Spleen (tissue), 11 donors: Measurements from ENCODE around the gene GJA3. TPM values are rescaled to one million over a fixed set of nuclear protein-coding genes. Genes with fewer than 3 reads are reported as not detected.

Source experiments
- DNase-seq: peaks from one replicate; pipeline ENCODE4 v3.0.0-alpha.2; 2020
- H3K27ac ChIP-seq, 8 donors: fragments of 200-600 bp; sonication (generic) in 7 of 8; 1 replicate in 4 of 8; 2 replicates in 4 of 8; pipeline versions ENCODE4 v1.5.0 to v1.8.0; 2016 to 2021; ENCODE audit warnings: inconsistent platforms in 4 of 8, mild to moderate bottlenecking in 4 of 8, moderate library complexity in 1 of 8
- H3K27me3 ChIP-seq, 7 donors: fragments of 200-600 bp; sonication (generic) in 6 of 7; replicated peaks in 1 of 7; 1 replicate in 4 of 7; 2 replicates in 3 of 7; pipeline versions ENCODE4 v1.5.0 to v1.8.0; 2016 to 2021; ENCODE audit warnings: inconsistent platforms in 3 of 7, mild to moderate bottlenecking in 1 of 7
- H3K36me3 ChIP-seq, 6 donors: fragments of 200-600 bp; sonication (generic) in 5 of 6; 1 replicate in 4 of 6; 2 replicates in 2 of 6; pipeline versions ENCODE4 v1.5.0 to v1.8.0; 2016 to 2021; ENCODE audit warnings: inconsistent platforms in 2 of 6
- H3K4me1 ChIP-seq, 6 donors: fragments of 200-600 bp; sonication (generic) in 5 of 6; 1 replicate in 3 of 6; 2 replicates in 3 of 6; pipeline versions ENCODE4 v1.5.0 to v1.8.0; 2016 to 2021; ENCODE audit warnings: inconsistent platforms in 3 of 6
- H3K4me3 ChIP-seq, 8 donors: fragments of 200-600 bp; sonication (generic) in 7 of 8; 1 replicate in 4 of 8; 2 replicates in 4 of 8; pipeline versions ENCODE4 v1.5.0 to v1.8.0; 2016 to 2021; ENCODE audit warnings: inconsistent platforms in 4 of 8, mild to moderate bottlenecking in 4 of 8, moderate library complexity in 2 of 8
- H3K9me3 ChIP-seq, 8 donors: fragments of 200-600 bp; sonication (generic) in 7 of 8; 1 replicate in 4 of 8; 2 replicates in 4 of 8; pipeline versions ENCODE4 v1.5.0 to v1.8.0; 2016 to 2021; ENCODE audit warnings: inconsistent platforms in 4 of 8
- CTCF ChIP-seq, 11 experiments: fragments of 200-600 bp in 7 of 11; fragments of 450-650 bp in 4 of 11; sonication (generic) in 4 of 11; IDR thresholded peaks in 8 of 11; conservative IDR thresholded peaks in 3 of 11; 1 replicate in 7 of 11; 2 replicates in 4 of 11; pipeline versions ENCODE4 v1.4.0 to v1.8.0; 2016 to 2021; ENCODE audit warnings: antibody characterized with exemption in 11 of 11, inconsistent platforms in 4 of 11, mild to moderate bottlenecking in 1 of 11
- POLR2A ChIP-seq, 3 donors: fragments of 450-650 bp; IDR thresholded peaks; one replicate each; pipeline ENCODE4 v1.5.1; 2017; ENCODE audit warnings: antibody characterized with exemption in 3 of 3, mild to moderate bottlenecking in 1 of 3
- POLR2AphosphoS5 ChIP-seq, 3 donors: sonication (generic); formaldehyde crosslinking; IDR thresholded peaks; one replicate each; pipeline ENCODE4 v1.5.1; 2017; ENCODE audit warnings: antibody characterized with exemption in 3 of 3
- WGBS, 5 donors: extraction: QIAGEN DNeasy Blood & Tissue Kit in 3 of 5; methylation state at CpG; one replicate each; pipeline versions ENCODE4 v1.1.5 to v1.1.7; 2013 to 2018; 5-methylcytosine and 5-hydroxymethylcytosine counted together
- intact Hi-C: fragments of 100-400 bp; cut with DNase I; formaldehyde crosslinking; loops from one replicate; pipeline ENCODE4 v1.15.0; 2023; ENCODE audit warnings: low total_unique reads
- polyA plus RNA-seq, 3 donors: library from polyadenylated mRNA; stranded (reverse); fragments of 200-250 nt; gene quantifications; one replicate each; pipeline ENCODE4 v1.2.1, GENCODE V29; 2013
- total RNA-seq, 7 donors: library from RNA; depleted of rRNA in 3 of 7; stranded (reverse); fragments of >200 nt in 3 of 7; fragmentation: NEBNext Ultra II Directional in 4 of 7; extraction: Animal tissue kit (Norgen Biotek cat#: 25700) in 4 of 7; gene quantifications; one replicate each; pipeline versions ENCODE4 v1.1.0 to v1.2.1, GENCODE V29; 2016 to 2021
- donor health status: healthy with polysubstance abuse.
- donor health status: DM: no; HTN: no; CAD: no; lungs with moderate emphysema.
- donor health status: DM: no; HTN: no; CAD: no.
- donor health status: Bipolar disorder and iron deficiency.
- donor health status: healthy.
- donor health status: DM: no; HTN: no; CAD: no.
- donor health status: DM: yes; HTN: yes; CAD: no.

GJA3 gene
- total and polyA plus RNA-seq, 10 donors: 0.12 to 0.43 (median 0.25) TPM

DNA sequence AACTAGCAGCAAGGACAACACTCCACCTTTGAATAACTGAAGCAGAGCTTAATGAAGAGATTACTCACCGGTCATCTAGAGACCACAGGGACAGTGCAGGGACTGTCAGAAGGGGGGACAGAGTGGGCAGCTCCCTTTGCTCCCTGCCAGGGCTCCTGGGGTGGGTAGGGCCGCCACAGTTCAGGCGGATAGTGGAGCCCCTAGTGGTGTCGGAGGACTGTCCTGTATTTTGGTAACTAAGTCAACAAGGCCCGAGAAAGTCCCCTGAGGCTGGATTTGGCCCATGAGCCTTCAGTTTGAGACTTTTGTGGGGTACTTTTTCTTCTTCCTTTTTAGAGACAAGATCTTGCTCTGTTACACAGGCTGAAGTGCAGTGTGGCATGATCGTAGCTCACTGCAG lies 44.6 kb downstream of the GJA3 start:
- WGBS, 5 donors: 90 to 98% (median 94%) methylated on average over 6 of the region's 6 CpGs
- DNase-seq: no peak
- H3K9me3 ChIP-seq: no peaks in the 10 kb centered on the region
- H3K27ac ChIP-seq: no peak overlapping the region
- H3K27me3 ChIP-seq: peaks cover 0 to 13% (median 0%) of the 10 kb centered on the region in 7 donors
- TF ChIP-seq POLR2A (IDR thresholded peaks at IDR 0.05) (no peak), CTCF (IDR thresholded peaks at IDR 0.05 in 8 of 11, conservative IDR thresholded peaks at IDR 0.05 in 3 of 11) (no peak), POLR2AphosphoS5 (IDR thresholded peaks at IDR 0.05) (no peak)
- intact Hi-C loops: no loop called here
- H3K4me3 ChIP-seq: no peak overlapping the region
- peaks cover 0 to 29% (median 14%) of the 10 kb centered on the region in 6 donors for H3K4me1 ChIP-seq
- H3K36me3 ChIP-seq: no peaks in the 10 kb centered on the region

DNA sequence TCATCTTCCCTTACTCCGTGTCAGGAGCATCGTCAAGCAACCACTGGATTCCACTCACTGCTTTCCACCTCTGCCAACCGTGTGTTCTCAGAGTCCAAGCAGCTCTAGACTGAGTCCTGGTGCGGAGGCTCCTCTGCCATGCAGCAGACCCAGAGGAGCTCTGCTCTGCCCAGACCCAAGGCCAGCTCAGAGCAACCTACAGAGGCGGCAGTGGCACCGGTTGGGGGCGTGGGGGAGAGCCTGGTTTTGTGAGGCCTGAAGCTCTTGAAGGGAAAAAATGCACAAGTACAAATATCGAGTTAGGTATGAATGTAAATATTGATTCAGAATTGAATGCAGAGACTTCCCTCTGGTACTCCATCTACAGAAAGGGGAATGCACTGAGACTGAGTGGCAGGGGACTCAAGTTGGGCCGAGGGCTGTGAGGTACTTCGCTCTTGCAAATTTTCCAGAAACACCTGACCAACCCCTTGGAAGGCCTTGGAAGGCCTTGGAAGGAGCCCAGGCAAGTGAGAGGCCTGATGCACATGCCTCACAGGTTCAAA lies 46.7 kb downstream of the GJA3 start:
- H3K4me1 ChIP-seq: peaks cover 0 to 13% (median 9%) of the 10 kb centered on the region in 6 donors
- H3K36me3 ChIP-seq: no peaks in the 10 kb centered on the region
- DNase-seq: no peak
- intact Hi-C loops: no loop called here
- H3K4me3 ChIP-seq: no peak overlapping the region
- 82 to 92% (median 84%) methylated on average over 10 of the region's 10 CpGs for WGBS, 5 donors
- no peak overlapping the region for H3K27ac ChIP-seq
- peaks cover 0 to 12% (median 0%) of the 10 kb centered on the region in 7 donors for H3K27me3 ChIP-seq
- TF ChIP-seq CTCF (IDR thresholded peaks at IDR 0.05 in 8 of 11, conservative IDR thresholded peaks at IDR 0.05 in 3 of 11) (no peak), POLR2AphosphoS5 (IDR thresholded peaks at IDR 0.05) (no peak), POLR2A (IDR thresholded peaks at IDR 0.05) (no peak)
- no peaks in the 10 kb centered on the region for H3K9me3 ChIP-seq

DNA sequence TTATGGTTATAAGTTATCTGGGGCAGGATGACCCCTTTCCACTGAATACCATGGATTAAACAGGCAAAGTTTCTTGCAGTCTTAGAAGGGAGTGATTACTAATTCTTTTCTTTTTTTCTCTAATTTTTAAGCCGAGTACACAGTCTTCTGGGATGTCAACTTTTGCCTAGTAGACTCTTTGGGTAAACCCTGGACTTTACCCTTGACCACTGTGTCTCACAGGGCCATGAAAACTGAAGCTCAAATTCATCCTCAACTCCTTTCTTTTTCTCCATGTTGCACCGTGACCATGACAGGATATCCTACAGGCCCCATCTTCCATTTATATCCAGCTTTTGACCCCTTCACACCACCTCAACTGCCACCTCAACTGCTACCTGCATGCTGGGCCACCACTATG lies 51.8 kb downstream of the GJA3 start:
- WGBS, 5 donors: 86 to 92% (median 89%) methylated on average over 2 of the region's 2 CpGs
- no peak overlapping the region for H3K4me3 ChIP-seq
- intact Hi-C loops: no loop called here
- no peak for DNase-seq
- H3K9me3 ChIP-seq: no peaks in the 10 kb centered on the region
- TF ChIP-seq CTCF (IDR thresholded peaks at IDR 0.05 in 8 of 11, conservative IDR thresholded peaks at IDR 0.05 in 3 of 11) (no peak), POLR2AphosphoS5 (IDR thresholded peaks at IDR 0.05) (no peak), POLR2A (IDR thresholded peaks at IDR 0.05) (no peak)
- no peak overlapping the region for H3K27ac ChIP-seq
- H3K4me1 ChIP-seq: no peaks in the 10 kb centered on the region
- no peaks in the 10 kb centered on the region for H3K36me3 ChIP-seq
- H3K27me3 ChIP-seq: peaks cover 0 to 20% (median 0%) of the 10 kb centered on the region in 7 donors

DNA sequence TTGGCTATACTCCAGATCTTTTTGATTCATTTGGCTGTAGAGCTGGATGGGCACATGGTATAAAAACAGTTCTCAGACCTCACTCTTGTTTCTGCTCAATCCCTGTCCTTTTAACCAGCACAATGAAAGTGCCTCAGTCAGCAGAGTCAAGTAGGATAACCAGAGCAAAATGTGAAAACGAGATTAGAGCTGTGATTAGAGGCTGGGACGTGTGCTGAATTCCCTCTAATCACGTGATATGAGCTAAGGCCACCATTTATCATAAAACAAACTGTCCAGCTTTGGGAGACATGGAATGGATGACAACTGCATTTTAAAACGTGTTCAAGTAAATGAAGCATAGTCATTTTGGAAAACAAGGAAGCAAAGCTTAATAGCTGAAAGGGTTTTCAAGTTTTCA lies 54.1 kb downstream of the GJA3 start:
- TF ChIP-seq POLR2A (IDR thresholded peaks at IDR 0.05): no peak
- TF ChIP-seq CTCF (IDR thresholded peaks at IDR 0.05 in 8 of 11, conservative IDR thresholded peaks at IDR 0.05 in 3 of 11): no peak
- TF ChIP-seq POLR2AphosphoS5 (IDR thresholded peaks at IDR 0.05): no peak
- Histone ChIP-seq H3K4me3 (no peak overlapping the region), H3K27ac (no peak overlapping the region), H3K4me1 (no peaks in the 10 kb centered on the region), H3K9me3 (no peaks in the 10 kb centered on the region), H3K27me3 (peaks cover 0 to 43% (median 9%) of the 10 kb centered on the region in 7 donors), H3K36me3 (no peaks in the 10 kb centered on the region)
- intact Hi-C loops: no loop called here
- no peak for DNase-seq
- WGBS, 5 donors: 30 to 50% (median 34%) methylated on average over 4 of the region's 4 CpGs
